HG02938 (cell line): Measurements from ENCODE around the gene FAM171A2.
"Not testable (repeated sequence)": the region's sequence is repeated elsewhere in the genome, so short reads cannot be mapped to it uniquely, and the experiment has no call there.

ENCODE experiments used
- ATAC-seq: cut with Tn5 transposase; IDR thresholded peaks from one replicate; pipeline ENCODE4 v1.9.1; 2021; ENCODE audit warnings: mild to moderate bottlenecking, moderate library complexity; ENCODE audit not compliant: unreplicated experiment

Gene FAM171A2

GRCh38 chr17:44363613-44364159 is at the start of gene FAM171A2:
Gene FAM171A2 (minus strand): TSS chr17:44363853. CDS start chr17:44363714, 139 bp downstream.
- ATAC-seq: no peak

DNA sequence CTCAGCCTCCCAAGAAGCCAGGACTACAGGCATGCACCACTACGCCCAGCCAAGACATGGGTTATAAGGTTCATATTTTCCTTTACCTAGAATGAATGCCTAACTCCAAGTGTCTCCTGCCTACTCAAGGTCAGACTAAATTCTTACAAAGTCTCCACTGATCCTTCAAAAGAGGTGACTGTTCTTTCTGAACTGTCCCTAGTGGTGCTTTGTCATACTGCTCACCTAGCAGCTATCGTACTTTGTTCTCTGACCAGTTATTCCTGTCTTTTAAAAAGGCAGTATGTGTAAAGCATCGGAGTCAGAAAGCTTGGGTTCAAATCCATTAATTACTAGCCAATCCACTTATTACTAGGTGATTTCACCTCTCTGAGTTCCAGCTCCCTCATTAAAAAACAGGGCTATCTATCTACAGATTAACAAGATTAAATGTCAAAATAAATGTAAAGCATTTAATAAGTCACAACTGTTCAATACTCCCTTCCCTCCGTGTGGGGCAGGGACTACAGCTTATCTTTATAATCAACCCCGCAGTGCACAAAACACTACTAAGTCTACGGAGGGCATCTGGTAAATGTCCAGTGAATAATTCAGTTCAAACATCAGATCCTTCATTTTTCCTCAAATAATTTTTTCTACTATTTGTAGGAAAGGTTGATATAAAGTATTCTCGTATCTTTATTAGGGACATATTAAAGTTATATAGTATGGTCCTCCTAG is 45.8 kb upstream of the FAM171A2 start:
- no peak for ATAC-seq

GRCh38 chr17:44408786-44409185 is 45.1 kb upstream of the FAM171A2 start:
- ATAC-seq: no peak

DNA sequence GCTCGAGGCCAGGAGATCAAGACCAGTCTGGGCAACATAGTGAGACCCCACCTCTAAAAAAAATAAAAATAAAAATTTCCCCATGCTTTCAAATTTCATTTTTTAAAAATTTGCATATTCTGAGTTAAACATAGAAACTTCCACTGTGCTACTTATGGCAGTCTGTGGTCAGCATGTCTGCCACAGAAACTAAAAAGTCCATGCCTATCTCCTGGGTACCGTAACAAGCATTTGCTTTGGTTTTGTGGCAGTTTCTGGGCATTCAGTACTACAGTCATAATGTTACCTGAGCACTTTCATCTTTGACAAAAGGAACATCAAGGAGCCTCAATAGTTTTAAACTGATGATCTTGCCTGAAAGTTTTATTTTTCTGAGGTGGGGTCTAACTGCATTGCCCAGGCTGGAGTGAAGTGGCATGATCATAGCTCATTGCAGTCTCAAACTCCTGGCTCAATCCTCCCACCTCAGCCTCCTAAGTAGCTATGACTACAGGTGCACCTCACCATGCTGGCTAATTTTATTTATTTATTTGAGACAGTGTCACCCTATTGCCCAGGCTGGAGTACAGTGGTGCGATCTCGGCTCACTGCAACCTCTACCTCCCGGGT is 39.0 kb upstream of the FAM171A2 start:
- ATAC-seq: no peak

DNA sequence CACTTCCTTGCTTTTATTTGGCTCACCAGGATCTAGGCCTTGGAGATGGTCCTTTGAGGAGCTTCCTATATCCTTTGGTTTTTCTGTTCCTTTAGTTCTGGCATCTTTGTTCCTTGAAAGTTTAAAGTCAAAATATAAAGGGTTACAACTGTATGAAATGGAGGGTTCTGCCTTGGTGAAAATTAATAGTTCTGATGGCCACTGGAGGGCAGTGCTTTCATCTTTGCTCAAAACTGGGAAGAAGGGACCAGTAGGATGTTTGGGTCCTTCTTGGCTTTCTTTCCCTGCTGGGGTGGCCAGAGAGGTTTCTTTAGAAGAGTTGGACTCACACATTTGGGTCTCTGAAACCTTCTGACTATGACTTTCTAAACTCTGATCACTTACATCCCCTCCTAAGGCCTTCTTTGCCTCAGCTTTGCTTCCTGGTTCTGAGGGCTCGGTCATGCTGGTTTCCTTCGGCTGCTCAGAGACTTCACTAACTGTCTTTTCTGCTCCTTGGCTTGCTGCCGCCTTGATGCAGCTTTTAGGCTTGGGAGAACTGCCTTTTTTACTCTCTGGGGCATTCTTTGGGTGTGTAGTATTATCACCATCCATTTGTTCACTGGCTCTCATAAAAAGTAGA is 36.7 kb upstream of the FAM171A2 start:
- ATAC-seq: no peak

DNA sequence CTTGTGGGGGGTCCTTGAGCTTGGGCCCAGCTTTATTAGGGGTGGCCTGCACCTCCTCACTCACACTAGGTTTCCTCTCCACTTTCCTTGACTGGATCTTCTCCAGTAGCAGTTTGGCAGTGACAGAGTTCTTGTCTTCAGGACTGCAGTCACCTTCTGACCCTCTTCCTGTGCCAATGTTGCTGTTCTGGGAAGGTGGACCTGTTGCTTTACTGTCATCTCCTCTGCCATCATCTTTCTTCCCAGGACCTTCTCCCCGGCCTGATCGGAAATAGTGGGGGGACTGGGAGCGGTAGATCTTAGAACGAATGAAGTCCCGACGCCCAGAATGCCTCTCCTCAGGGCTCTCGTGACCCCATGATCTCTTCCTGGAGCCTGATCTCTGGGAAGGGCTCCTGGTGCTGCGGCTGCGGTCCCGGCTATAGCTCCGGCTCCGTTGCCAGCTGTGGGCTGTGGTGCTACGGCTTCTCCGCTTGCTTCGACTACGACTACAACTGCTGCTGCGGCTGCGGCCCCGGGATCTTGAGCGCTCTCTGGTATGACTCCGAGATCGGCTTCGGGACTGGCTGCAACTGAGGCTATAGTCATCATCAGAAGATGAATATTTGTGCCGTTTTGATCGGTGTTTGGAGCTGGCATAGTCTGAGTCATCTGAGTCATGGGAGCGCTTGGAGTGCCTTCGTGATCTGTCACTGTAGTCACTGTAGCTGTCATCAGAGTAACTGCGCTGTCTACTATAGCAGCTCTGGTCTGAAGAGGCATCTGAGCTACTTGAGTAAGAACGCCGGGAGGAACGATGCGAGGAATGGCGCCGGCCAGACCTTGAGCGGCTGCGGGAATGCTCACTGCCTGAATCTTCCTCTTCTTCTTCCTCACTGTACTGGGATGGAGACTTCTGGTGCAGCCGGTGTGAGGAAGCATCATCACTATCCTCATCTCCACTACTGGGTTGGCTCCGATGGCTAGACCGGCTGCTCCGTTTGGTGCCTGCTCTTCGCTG is 35.3 kb upstream of the FAM171A2 start:
- ATAC-seq: no peak

- no peak for ATAC-seq
These were observed 34.1 kb upstream of the FAM171A2 start for GRCh38 chr17:44397479-44398440.

- no peak for ATAC-seq
These were observed 33.3 kb upstream of the FAM171A2 start for GRCh38 chr17:44396946-44397345.

DNA sequence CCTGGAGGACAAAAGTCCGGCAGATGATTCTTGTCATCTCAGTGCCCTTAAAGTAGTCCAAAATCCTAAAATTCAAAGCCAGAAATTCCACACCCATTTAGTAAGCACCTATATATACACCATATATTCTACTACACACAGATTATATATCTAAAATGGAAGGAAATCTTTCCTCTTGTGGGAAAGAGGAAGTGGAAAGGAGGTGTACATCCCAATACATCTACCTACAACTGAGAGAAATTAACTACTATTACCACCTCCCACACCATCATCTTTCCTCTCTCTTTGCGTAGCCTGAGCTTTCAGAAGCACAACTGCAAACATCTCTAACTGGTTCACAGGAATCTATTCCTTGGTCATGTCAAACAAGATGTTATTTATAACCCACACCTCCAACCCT is 31.2 kb upstream of the FAM171A2 start:
- no peak for ATAC-seq

DNA sequence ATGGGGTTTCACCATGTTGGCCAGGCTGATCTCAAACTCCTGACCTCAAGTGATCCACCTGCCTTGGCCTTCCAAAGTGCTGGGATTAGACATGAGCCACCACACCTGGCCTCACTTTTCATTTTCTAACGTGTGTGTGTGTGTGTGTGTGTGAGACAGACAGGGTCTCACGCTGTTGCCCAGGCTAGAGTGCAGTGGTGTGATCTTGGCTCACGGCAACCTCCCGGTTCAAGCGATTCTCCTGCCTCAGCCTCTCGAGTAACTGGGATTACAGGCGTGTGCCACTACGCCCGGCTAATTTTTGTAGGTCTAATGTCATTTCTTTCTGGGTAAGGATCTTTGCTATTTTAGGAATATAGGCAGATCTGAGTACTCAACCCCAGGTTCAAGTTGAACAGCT is 30.5 kb upstream of the FAM171A2 start:
- ATAC-seq: not testable (repeated sequence)

DNA sequence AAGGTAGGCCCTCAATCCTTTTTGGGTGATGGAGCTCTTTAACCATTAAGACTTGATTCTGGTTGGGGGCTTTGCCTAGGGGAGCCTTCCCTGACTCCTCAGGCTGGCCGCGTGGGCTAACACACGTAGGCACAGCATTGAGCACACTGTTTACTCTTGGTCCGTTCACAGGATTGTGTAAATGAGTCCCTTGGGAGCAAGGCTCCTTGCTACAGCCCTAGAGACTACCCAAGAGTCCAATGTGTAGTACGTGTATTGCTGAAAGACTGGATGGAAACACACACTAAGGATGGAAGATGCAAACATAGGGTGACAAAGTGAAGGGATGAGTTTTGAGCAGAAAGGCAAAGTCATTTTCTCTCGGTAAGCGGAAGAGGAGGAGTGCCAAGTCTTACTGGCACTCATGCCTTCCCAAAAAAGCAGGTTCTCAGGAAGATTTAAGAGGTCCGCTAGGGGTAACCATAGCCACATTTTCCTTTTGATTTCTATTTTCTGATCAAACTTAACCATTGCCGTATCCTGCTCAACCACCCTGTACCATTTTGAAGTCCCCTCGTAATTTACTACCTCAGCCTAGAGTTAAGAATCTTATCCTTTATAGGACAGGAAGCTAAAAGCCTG is 26.7 kb upstream of the FAM171A2 start:
- no peak for ATAC-seq

GRCh38 chr17:44389723-44390202 is 26.1 kb upstream of the FAM171A2 start:
- ATAC-seq: no peak

- no peak for ATAC-seq
These were observed 25.6 kb upstream of the FAM171A2 start, which contains the start of gene ITGA2B for GRCh38 chr17:44389281-44389680. Gene ITGA2B (minus strand): TSS chr17:44389649. CDS start chr17:44389473, 176 bp downstream.

- no peak for ATAC-seq
These were observed 24.2 kb upstream of the FAM171A2 start for GRCh38 chr17:44387804-44388203.

GRCh38 chr17:44386182-44386525 is 22.5 kb upstream of the FAM171A2 start:
- no peak for ATAC-seq

DNA sequence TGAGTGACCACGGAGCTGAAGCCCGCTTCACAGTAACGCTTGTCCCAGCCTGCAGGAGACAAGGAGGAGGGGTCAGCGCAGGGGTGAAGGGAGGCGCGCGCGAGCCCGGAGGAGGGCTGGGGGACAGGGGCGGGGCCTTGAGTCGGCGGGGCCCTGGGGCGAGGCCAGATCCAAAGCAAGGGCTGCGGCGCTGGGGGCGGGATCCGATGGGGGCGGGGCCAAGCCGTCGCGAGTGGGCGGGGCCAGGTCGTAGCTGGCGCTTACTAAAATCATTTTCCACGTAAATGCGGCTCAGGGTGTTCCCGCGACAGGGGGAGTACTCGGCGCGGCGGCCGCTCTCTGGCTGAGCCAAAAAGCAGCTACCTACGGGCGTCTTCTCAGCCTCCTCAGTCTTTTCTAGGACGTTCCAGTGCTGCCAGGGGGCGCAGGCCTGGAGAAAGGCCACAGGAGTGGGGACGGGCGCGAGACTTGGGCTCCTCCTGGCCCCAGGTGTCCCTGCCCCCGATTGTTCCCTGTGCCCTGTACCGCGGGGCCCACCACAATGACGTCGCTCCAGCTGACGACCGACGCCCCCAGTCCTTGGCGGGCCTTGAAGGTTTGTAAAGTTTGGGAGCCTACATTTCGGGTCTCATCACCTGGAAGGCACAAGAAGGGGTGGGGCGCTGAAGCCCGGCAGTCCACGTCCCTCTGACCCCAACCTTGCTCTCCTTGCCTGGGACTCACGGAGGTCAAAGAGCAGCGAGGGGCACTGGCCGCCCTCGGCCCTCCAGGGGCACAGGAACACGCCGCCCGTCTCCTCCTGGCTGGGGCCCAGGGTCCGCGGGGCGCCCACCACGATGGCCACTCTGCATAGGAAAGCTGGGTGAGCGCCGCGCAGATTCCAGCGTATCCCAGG is 21.9 kb upstream of the FAM171A2 start:
- ATAC-seq: no peak

DNA sequence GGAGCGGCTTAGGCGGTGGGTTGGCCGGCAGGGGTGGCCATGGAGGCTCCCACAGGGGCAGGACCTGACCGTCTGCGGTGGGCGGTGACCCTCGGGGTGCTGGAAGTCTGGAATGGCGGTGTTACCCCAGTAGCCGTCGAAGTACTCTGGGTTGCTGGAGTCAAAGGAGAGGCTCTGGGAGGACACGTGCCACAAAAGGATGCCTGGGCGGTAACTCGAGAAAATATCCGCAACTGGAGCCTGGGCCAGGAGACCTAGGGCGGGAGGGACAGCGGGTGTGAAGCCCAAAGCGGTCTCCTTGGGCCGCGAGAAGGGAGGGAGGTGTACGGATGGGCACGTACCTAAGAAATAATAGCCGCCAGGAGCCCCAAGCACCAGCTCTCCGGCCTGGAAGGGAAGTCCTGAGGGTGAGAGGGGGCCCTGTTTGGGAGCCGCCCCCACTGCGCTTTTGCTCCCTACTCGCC is 21.2 kb upstream of the FAM171A2 start:
- ATAC-seq: no peak

GRCh38 chr17:44384281-44384822 is 20.7 kb upstream of the FAM171A2 start:
- ATAC-seq: no peak
